ENCODE measurements around the gene FASLG. TPM values are rescaled to one million over a fixed set of nuclear protein-coding genes. Genes with fewer than 3 reads are reported as not detected.

FASLG gene
- total and polyA plus RNA-seq, 12 donors: 0.11 to 0.45 (median 0.23) TPM; not detected in 5

GRCh38 chr1:172626845-172627244 is 32.1 kb upstream of the FASLG start:
- Histone ChIP-seq H3K9me3 (replicated peaks in 1 of 3) (no peaks in the 10 kb centered on the region), H3K4me1 (replicated peaks in 1 of 2) (no peaks in the 10 kb centered on the region), H3K27me3 (no peaks in the 10 kb centered on the region), H3K4me3 (no peak overlapping the region), H3K36me3 (replicated peaks in 1 of 2) (no peaks in the 10 kb centered on the region), H3K27ac (no peak overlapping the region)
- WGBS, 4 donors: 44 to 90% (median 82%) methylated on average over 3 of the region's 3 CpGs
- intact Hi-C loops (cut with DNase I): no loop called here
- TF ChIP-seq, protein P1, sequence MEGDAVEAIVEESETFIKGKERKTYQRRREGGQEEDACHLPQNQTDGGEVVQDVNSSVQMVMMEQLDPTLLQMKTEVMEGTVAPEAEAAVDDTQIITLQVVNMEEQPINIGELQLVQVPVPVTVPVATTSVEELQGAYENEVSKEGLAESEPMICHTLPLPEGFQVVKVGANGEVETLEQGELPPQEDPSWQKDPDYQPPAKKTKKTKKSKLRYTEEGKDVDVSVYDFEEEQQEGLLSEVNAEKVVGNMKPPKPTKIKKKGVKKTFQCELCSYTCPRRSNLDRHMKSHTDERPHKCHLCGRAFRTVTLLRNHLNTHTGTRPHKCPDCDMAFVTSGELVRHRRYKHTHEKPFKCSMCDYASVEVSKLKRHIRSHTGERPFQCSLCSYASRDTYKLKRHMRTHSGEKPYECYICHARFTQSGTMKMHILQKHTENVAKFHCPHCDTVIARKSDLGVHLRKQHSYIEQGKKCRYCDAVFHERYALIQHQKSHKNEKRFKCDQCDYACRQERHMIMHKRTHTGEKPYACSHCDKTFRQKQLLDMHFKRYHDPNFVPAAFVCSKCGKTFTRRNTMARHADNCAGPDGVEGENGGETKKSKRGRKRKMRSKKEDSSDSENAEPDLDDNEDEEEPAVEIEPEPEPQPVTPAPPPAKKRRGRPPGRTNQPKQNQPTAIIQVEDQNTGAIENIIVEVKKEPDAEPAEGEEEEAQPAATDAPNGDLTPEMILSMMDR (IDR thresholded peaks at IDR 0.05): no peak
- TF ChIP-seq POLR2A (IDR thresholded peaks at IDR 0.05): no peak
- DNase-seq: no peak

DNA sequence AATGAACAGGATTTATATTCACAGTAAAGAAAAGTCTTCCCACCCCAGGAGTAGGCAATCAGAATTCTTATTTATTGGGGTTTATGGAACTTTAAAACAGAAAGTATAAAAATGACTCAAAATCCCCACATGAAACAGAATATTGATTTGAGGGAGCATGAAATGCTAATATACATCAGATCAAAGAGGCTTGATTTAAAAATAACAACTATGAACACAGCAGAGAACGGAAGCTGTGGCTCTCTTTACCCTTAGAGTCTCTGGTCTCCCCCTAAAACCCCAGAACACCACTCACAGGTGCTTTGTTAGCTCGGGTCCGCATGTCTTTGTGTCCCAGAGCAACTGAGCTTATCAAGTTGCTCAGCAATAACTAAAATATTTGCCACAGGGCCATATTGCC is 31.2 kb upstream of the FASLG start:
- TF ChIP-seq, protein P1 (IDR thresholded peaks at IDR 0.05): no peak
- TF ChIP-seq POLR2A (IDR thresholded peaks at IDR 0.05): no peak
- Histone ChIP-seq H3K4me3 (no peak overlapping the region), H3K36me3 (replicated peaks in 1 of 2) (no peaks in the 10 kb centered on the region), H3K4me1 (replicated peaks in 1 of 2) (no peaks in the 10 kb centered on the region), H3K27ac (no peak overlapping the region), H3K27me3 (no peaks in the 10 kb centered on the region), H3K9me3 (replicated peaks in 1 of 3) (no peaks in the 10 kb centered on the region)
- WGBS, 4 donors: 64 to 85% (median 81%) methylated on average over 3 of the region's 3 CpGs
- DNase-seq: no peak
- intact Hi-C loops (cut with DNase I): no loop called here

- 70 to 80% (median 70%) methylated on average over 4 of the region's 4 CpGs for WGBS, 4 donors
- DNase-seq: no peak
- TF ChIP-seq POLR2A (IDR thresholded peaks at IDR 0.05): no peak
- TF ChIP-seq, protein P1 (IDR thresholded peaks at IDR 0.05): no peak
- Histone ChIP-seq H3K4me1 (replicated peaks in 1 of 2) (no peaks in the 10 kb centered on the region), H3K27ac (no peak overlapping the region), H3K27me3 (no peaks in the 10 kb centered on the region), H3K36me3 (replicated peaks in 1 of 2) (no peaks in the 10 kb centered on the region), H3K9me3 (replicated peaks in 1 of 3) (no peaks in the 10 kb centered on the region), H3K4me3 (no peak overlapping the region)
- intact Hi-C loops (cut with DNase I): no loop called here
Observed at GRCh38 chr1:172628401-172628800, 30.5 kb upstream of the FASLG start.

GRCh38 chr1:172629170-172629569 is 29.7 kb upstream of the FASLG start:
- intact Hi-C loops (cut with DNase I): no loop called here
- Histone ChIP-seq H3K36me3 (replicated peaks in 1 of 2) (no peaks in the 10 kb centered on the region), H3K27ac (no peak overlapping the region), H3K27me3 (no peaks in the 10 kb centered on the region), H3K4me1 (replicated peaks in 1 of 2) (no peaks in the 10 kb centered on the region), H3K4me3 (no peak overlapping the region), H3K9me3 (replicated peaks in 1 of 3) (no peaks in the 10 kb centered on the region)
- DNase-seq: no peak
- 86 to 90% (median 88%) methylated on average over 2 of the region's 2 CpGs for WGBS, 4 donors
- TF ChIP-seq, protein P1 (IDR thresholded peaks at IDR 0.05): no peak
- no peak for TF ChIP-seq POLR2A (IDR thresholded peaks at IDR 0.05)
